ENCODE data around the gene TNIP2.
"Not testable (repeated sequence)": the region's sequence is repeated elsewhere in the genome, so short reads cannot be mapped to it uniquely, and the experiment has no call there.

DNA sequence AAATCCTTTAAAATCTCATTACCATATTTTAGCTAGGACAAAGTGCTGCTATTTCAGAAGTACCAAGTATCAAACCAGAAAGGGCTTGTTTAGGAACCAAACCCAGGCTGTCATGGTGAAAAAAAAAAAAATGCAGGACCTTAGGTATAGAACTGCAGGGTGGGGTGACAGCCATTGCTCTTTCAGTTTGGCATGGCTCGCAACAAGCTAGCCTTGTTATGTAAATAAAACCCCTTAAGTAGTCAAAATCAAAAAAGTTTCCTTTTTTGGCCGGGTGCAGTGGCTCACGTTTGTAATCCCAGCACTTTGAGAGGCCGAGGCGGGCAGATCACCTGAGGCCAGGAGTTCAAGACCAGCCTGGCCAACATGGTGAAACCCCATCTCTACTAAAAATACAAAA is 24.5 kb upstream of the TNIP2 start:
- not testable (repeated sequence) for TF ChIP-seq POLR2A (IDR thresholded peaks at IDR 0.05); EP300 (IDR thresholded peaks at IDR 0.05; ENCODE audit: low read depth); POLR2AphosphoS5 (IDR thresholded peaks at IDR 0.05)
- TF ChIP-seq, protein P1, sequence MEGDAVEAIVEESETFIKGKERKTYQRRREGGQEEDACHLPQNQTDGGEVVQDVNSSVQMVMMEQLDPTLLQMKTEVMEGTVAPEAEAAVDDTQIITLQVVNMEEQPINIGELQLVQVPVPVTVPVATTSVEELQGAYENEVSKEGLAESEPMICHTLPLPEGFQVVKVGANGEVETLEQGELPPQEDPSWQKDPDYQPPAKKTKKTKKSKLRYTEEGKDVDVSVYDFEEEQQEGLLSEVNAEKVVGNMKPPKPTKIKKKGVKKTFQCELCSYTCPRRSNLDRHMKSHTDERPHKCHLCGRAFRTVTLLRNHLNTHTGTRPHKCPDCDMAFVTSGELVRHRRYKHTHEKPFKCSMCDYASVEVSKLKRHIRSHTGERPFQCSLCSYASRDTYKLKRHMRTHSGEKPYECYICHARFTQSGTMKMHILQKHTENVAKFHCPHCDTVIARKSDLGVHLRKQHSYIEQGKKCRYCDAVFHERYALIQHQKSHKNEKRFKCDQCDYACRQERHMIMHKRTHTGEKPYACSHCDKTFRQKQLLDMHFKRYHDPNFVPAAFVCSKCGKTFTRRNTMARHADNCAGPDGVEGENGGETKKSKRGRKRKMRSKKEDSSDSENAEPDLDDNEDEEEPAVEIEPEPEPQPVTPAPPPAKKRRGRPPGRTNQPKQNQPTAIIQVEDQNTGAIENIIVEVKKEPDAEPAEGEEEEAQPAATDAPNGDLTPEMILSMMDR (IDR thresholded peaks at IDR 0.05), result not testable (repeated sequence)

Data from transverse colon (tissue), 4 donors.